HCT116 (cell line): ENCODE results near the gene SCCPDH. TPM values are rescaled to one million over a fixed set of nuclear protein-coding genes. Genes with fewer than 3 reads are reported as not detected.

Experiments used
- ATAC-seq: fragments of 200-7000 bp; cut with Tn5 transposase; 2 replicates; pipeline ENCODE4 v1.9.1; 2020; ENCODE audit warnings: mild to moderate bottlenecking, moderate library complexity
- BruUV-seq: library from RNA; stranded (reverse); fragments of 400-500 nt; replicated peaks from 2 replicates; lab custom pipeline; 2021; lab: Mats Ljungman, UMichigan
- CTCF ChIA-PET: fragments of 300-600 bp; sonication (Branson Sonifier 250); formaldehyde crosslinking; loops from one replicate; lab custom pipeline; 2021; ENCODE audit warnings: antibody characterized with exemption; lab: Charles Lee
- POLR2A ChIA-PET: fragments of 300-600, 350-600 bp; sonication (Branson Sonifier 250); formaldehyde crosslinking; loops from one replicate; lab custom pipeline; 2021; ENCODE audit warnings: antibody characterized with exemption; lab: Charles Lee
- RAD21 ChIA-PET, 2 experiments: fragments of 300-600 bp; sonication (Branson Sonifier 250); formaldehyde crosslinking; loops; one replicate each; lab custom pipeline; 2023; ENCODE audit warnings: low total read pairs in 2 of 2; ENCODE audit not compliant: uncharacterized antibody in 2 of 2, unreplicated experiment in 2 of 2, low non-redundant PET in 1 of 2; lab: Charles Lee
- DNase-seq: peaks from one replicate; pipeline ENCODE4 v3.0.0-alpha.2; 2010; ENCODE audit warnings: low read depth, low spot score
- H2AFZ ChIP-seq: fragments of 200-600 bp; shearing (Covaris generic), sonication (generic); 2 replicates; pipeline ENCODE4 v1.6.1; 2017; ENCODE audit warnings: low read depth, mixed run types, mixed read lengths, antibody characterized with exemption, low read length; ENCODE audit not compliant: poor library complexity, severe bottlenecking
- H3K27ac ChIP-seq: 2 replicates; pipeline ENCODE4 v1.5.1; 2012; ENCODE audit warnings: low read depth, low read length
- H3K27me3 ChIP-seq: fragments of 200-600 bp; sonication (generic); 2 replicates; pipeline ENCODE4 v1.6.1; 2016; ENCODE audit warnings: mixed run types, low read length, mixed read lengths; ENCODE audit not compliant: insufficient read depth
- H3K36me3 ChIP-seq, 2 experiments: fragments of 200-500 bp in 1 of 2; fragments of 200-600 bp in 1 of 2; sonication (Bioruptor generic) in 1 of 2; sonication (generic) in 1 of 2; 2 replicates each; pipeline versions ENCODE4 v1.5.1 to v1.6.1; 2014 to 2016; ENCODE audit warnings: low read length in 2 of 2, inconsistent platforms in 1 of 2, mixed read lengths in 1 of 2, mixed run types in 1 of 2; ENCODE audit not compliant: insufficient read depth in 2 of 2, control insufficient read depth in 1 of 2
- H3K4me1 ChIP-seq, 2 experiments: fragments of 200-600 bp in 1 of 2; sonication (generic) in 1 of 2; 2 replicates each; pipeline versions ENCODE4 v1.5.1 to v1.6.1; 2012 to 2017; ENCODE audit warnings: low read length in 2 of 2, inconsistent platforms in 1 of 2, mild to moderate bottlenecking in 1 of 2, mixed read lengths in 1 of 2, mixed run types in 1 of 2, moderate library complexity in 1 of 2; ENCODE audit not compliant: insufficient read depth in 2 of 2, control insufficient read depth in 1 of 2
- H3K4me2 ChIP-seq: fragments of 200-600 bp; sonication (generic); 2 replicates; pipeline ENCODE4 v1.6.1; 2017; ENCODE audit warnings: mixed run types, low read length, mixed read lengths
- H3K4me3 ChIP-seq, 2 experiments: fragments of 200-600 bp in 1 of 2; sonication (generic) in 1 of 2; replicated peaks in 1 of 2; 2 replicates each; pipeline ENCODE4 v1.5.1; 2011 to 2016; ENCODE audit warnings: low read length in 2 of 2, control low read depth in 1 of 2, low read depth in 1 of 2, mild to moderate bottlenecking in 1 of 2, mixed read lengths in 1 of 2, mixed run types in 1 of 2
- H3K79me2 ChIP-seq: fragments of 200-600 bp; sonication (generic); 2 replicates; pipeline ENCODE4 v1.6.1; 2017; ENCODE audit warnings: mild to moderate bottlenecking, mixed run types, low read length, moderate library complexity, mixed read lengths; ENCODE audit not compliant: insufficient read depth
- H3K9ac ChIP-seq: fragments of 200-600 bp; sonication (generic); 2 replicates; pipeline ENCODE4 v1.6.1; 2016; ENCODE audit warnings: low read length, mixed read lengths
- H3K9me2 ChIP-seq: fragments of 200-600 bp; sonication (generic), shearing (Covaris generic); 2 replicates; pipeline ENCODE4 v1.6.1; 2017; ENCODE audit warnings: mixed run types, mild to moderate bottlenecking, moderate library complexity; ENCODE audit not compliant: insufficient read depth
- H3K9me3 ChIP-seq, 2 experiments: fragments of 200-500 bp in 1 of 2; fragments of 200-600 bp in 1 of 2; sonication (Bioruptor generic) in 1 of 2; sonication (generic) in 1 of 2; 2 replicates each; pipeline ENCODE4 v1.6.1; 2014 to 2017; ENCODE audit warnings: low read length in 2 of 2, mixed read lengths in 2 of 2, inconsistent platforms in 1 of 2, low read depth in 1 of 2, mild to moderate bottlenecking in 1 of 2, mixed run types in 1 of 2, moderate library complexity in 1 of 2; ENCODE audit not compliant: control insufficient read depth in 1 of 2, insufficient read depth in 1 of 2
- H4K20me1 ChIP-seq: fragments of 200-600 bp; sonication (generic), shearing (Covaris generic); 2 replicates; pipeline ENCODE4 v1.6.1; 2017; ENCODE audit warnings: mixed run types, mild to moderate bottlenecking, moderate library complexity; ENCODE audit not compliant: insufficient read depth
- CBX3 ChIP-seq: IDR thresholded peaks from 2 replicates; pipeline ENCODE4 v1.6.1; 2012; ENCODE audit warnings: low read depth
- EGR1 ChIP-seq: IDR thresholded peaks from 2 replicates; pipeline ENCODE4 v1.6.1; 2012; ENCODE audit warnings: low read depth
- EZH2phosphoT487 ChIP-seq: fragments of 200-600 bp; IDR thresholded peaks from 2 replicates; pipeline ENCODE4 v1.6.1; 2018; ENCODE audit warnings: antibody characterized with exemption, borderline replicate concordance
- FOSL1 ChIP-seq: IDR thresholded peaks from 2 replicates; pipeline ENCODE4 v1.6.1; 2012; ENCODE audit warnings: low read depth
- JUND ChIP-seq: IDR thresholded peaks from 2 replicates; pipeline ENCODE4 v1.6.1; 2012
- POLR2A ChIP-seq: IDR thresholded peaks from 2 replicates; pipeline ENCODE4 v1.7.0; 2011; ENCODE audit warnings: borderline replicate concordance; ENCODE audit not compliant: insufficient read depth, insufficient read length; ENCODE audit errors: extremely low read depth
- POLR2AphosphoS5 ChIP-seq: IDR thresholded peaks from 2 replicates; pipeline ENCODE4 v1.6.1; 2011; ENCODE audit warnings: mild to moderate bottlenecking, low read depth, low read length, moderate library complexity
- RAD21 ChIP-seq: IDR thresholded peaks from 2 replicates; pipeline ENCODE4 v1.6.1; 2012; ENCODE audit warnings: low read depth, mild to moderate bottlenecking
- SIN3A ChIP-seq: IDR thresholded peaks from 2 replicates; pipeline ENCODE4 v1.6.1; 2012; ENCODE audit warnings: low read depth
- SP1 ChIP-seq: IDR thresholded peaks from 2 replicates; pipeline ENCODE4 v1.6.1; 2012; ENCODE audit warnings: low read depth
- TCF7L2 ChIP-seq: IDR thresholded peaks from 2 replicates; pipeline ENCODE4 v1.7.0; 2011; ENCODE audit warnings: borderline replicate concordance, inconsistent platforms; ENCODE audit not compliant: insufficient read depth, insufficient read length; ENCODE audit errors: extremely low read depth
- ZFX ChIP-seq: fragments of 450-650 bp; IDR thresholded peaks from 2 replicates; pipeline ENCODE4 v1.6.1; 2017
- intact Hi-C: fragments of 100-400 bp; cut with micrococcal nuclease; formaldehyde crosslinking; loops from 2 replicates; pipeline ENCODE4 v1.10.0; 2022
- total RNA-seq: library from RNA; stranded (reverse); gene quantifications from one replicate; pipeline ENCODE4 v1.2.1, GENCODE V29; 2021; ENCODE audit not compliant: unreplicated experiment
- TF ChIP-seq, protein P1 (sequence below): IDR thresholded peaks from 2 replicates; pipeline ENCODE4 v1.6.1; 2011; ENCODE audit warnings: mild to moderate bottlenecking, low read length, moderate library complexity; ENCODE audit not compliant: insufficient replicate concordance; ENCODE audit errors: extremely low read depth
- TF ChIP-seq, protein P2 (sequence below): IDR thresholded peaks from 2 replicates; pipeline ENCODE4 v1.6.1; 2012; ENCODE audit warnings: low read depth
- TF ChIP-seq, protein P3 (sequence below): IDR thresholded peaks from 2 replicates; pipeline ENCODE4 v1.6.1; 2012

The SCCPDH gene
- total RNA-seq, 1 experiment from 2014 or later, result 0.30 TPM

DNA sequence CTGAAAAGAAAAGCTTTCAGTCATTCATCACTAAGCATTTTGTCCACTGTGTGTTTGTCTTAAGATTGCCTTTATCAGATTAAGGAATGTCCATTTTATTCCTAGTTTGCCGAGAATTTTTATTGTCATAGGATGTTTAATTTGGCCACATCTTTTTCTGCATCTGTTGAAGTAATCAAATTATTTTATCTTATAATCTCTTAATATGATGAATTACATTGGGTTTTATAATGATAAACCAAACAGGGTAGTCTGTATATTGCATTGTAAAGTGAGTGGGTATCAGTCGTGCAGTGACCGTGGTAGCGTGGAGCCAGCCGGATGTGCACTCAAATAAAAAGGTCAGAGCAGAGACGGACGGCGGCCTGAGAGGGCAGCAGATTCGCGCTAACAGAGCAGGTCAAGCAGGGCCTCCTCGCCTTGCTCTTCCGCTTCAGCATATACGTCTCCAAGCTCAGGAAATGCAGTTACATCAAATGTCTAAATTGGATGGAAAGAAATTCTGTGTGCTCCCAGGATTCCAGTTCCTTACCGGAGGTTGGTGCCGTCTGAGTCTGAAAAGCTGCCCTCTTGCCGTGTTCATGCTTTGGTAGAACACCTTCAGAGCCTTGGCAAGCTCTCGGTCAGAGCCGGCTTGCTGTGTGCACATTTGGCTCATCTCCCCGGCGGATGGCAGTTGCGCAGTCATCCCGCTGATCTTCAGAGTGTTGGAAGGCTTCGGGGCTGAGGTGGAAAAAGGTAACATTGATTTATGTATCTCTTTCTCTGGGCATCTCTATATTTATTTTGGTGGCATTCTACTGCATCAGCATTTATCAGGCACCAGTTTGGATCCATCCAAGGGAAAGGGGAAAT is 51.5 kb downstream of the SCCPDH start:
- intact Hi-C loops, result no loop called here
- no peak overlapping the region for H3K4me2 ChIP-seq
- H3K27me3 ChIP-seq, result no peaks in the 10 kb centered on the region
- H3K9me3 ChIP-seq, result no peaks in the 10 kb centered on the region
- H2AFZ ChIP-seq, result no peak overlapping the region
- TF ChIP-seq JUND (no peak), FOSL1 (no peak), SP1 (no peak), POLR2AphosphoS5 (no peak), ZFX (no peak)
- TF ChIP-seq, protein P1, sequence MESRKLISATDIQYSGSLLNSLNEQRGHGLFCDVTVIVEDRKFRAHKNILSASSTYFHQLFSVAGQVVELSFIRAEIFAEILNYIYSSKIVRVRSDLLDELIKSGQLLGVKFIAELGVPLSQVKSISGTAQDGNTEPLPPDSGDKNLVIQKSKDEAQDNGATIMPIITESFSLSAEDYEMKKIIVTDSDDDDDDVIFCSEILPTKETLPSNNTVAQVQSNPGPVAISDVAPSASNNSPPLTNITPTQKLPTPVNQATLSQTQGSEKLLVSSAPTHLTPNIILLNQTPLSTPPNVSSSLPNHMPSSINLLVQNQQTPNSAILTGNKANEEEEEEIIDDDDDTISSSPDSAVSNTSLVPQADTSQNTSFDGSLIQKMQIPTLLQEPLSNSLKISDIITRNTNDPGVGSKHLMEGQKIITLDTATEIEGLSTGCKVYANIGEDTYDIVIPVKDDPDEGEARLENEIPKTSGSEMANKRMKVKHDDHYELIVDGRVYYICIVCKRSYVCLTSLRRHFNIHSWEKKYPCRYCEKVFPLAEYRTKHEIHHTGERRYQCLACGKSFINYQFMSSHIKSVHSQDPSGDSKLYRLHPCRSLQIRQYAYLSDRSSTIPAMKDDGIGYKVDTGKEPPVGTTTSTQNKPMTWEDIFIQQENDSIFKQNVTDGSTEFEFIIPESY, result no peak
- TF ChIP-seq, all 23 proteins: peak for 0
- Histone ChIP-seq H3K36me3 (no peaks in the 10 kb centered on the region), H3K79me2 (no peaks in the 10 kb centered on the region), H3K4me3 (no peak overlapping the region), H3K27ac (no peak overlapping the region), H3K4me1 (no peaks in the 10 kb centered on the region), H4K20me1 (no peaks in the 10 kb centered on the region), H3K9ac (no peak overlapping the region), H3K9me2 (no peaks in the 10 kb centered on the region)
- POLR2A ChIA-PET, result no interaction called here
- RAD21 ChIA-PET, result no interaction called here
- CTCF ChIA-PET, result no interaction called here
- DNase-seq (no peak), ATAC-seq (no peak)
- no TSS peak for BruUV-seq

DNA sequence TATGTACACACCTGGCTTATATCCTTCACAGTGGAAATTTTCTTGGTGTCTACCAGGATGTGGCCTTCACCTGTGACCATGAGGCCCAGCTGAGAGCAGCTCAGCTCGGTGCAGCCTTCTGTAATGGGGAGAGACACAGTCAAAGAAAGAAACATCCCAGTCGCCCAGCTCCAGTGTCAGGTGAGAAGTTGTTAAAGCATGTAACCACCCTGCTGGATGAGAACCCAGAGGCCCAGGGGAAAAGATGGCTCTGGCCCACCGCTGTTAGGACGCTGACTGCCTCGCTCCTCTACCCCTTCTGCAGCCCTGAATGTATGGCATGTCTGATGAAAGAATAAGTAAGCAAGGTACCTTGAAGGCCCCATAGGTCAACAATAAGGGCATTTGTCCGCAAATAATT is 52.7 kb downstream of the SCCPDH start:
- H2AFZ ChIP-seq, result no peak overlapping the region
- no TSS peak for BruUV-seq
- DNase-seq (no peak), ATAC-seq (no peak)
- no peaks in the 10 kb centered on the region for H3K27me3 ChIP-seq
- H3K9ac ChIP-seq, result no peak overlapping the region
- POLR2A ChIA-PET, result no interaction called here
- RAD21 ChIA-PET, result no interaction called here
- CTCF ChIA-PET, result no interaction called here
- H3K79me2 ChIP-seq, result no peaks in the 10 kb centered on the region
- no peaks in the 10 kb centered on the region for H3K4me1 ChIP-seq
- H3K27ac ChIP-seq, result no peak overlapping the region
- no peaks in the 10 kb centered on the region for H3K9me3 ChIP-seq
- H3K36me3 ChIP-seq, result no peaks in the 10 kb centered on the region
- H4K20me1 ChIP-seq, result no peaks in the 10 kb centered on the region
- no peak overlapping the region for H3K4me3 ChIP-seq
- H3K9me2 ChIP-seq, result no peaks in the 10 kb centered on the region
- intact Hi-C loops, result no loop called here
- no peak overlapping the region for H3K4me2 ChIP-seq
- TF ChIP-seq, protein P2, sequence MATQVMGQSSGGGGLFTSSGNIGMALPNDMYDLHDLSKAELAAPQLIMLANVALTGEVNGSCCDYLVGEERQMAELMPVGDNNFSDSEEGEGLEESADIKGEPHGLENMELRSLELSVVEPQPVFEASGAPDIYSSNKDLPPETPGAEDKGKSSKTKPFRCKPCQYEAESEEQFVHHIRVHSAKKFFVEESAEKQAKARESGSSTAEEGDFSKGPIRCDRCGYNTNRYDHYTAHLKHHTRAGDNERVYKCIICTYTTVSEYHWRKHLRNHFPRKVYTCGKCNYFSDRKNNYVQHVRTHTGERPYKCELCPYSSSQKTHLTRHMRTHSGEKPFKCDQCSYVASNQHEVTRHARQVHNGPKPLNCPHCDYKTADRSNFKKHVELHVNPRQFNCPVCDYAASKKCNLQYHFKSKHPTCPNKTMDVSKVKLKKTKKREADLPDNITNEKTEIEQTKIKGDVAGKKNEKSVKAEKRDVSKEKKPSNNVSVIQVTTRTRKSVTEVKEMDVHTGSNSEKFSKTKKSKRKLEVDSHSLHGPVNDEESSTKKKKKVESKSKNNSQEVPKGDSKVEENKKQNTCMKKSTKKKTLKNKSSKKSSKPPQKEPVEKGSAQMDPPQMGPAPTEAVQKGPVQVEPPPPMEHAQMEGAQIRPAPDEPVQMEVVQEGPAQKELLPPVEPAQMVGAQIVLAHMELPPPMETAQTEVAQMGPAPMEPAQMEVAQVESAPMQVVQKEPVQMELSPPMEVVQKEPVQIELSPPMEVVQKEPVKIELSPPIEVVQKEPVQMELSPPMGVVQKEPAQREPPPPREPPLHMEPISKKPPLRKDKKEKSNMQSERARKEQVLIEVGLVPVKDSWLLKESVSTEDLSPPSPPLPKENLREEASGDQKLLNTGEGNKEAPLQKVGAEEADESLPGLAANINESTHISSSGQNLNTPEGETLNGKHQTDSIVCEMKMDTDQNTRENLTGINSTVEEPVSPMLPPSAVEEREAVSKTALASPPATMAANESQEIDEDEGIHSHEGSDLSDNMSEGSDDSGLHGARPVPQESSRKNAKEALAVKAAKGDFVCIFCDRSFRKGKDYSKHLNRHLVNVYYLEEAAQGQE, result no peak
- TF ChIP-seq, protein P3, sequence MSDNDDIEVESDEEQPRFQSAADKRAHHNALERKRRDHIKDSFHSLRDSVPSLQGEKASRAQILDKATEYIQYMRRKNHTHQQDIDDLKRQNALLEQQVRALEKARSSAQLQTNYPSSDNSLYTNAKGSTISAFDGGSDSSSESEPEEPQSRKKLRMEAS, result no peak
- no peak for TF ChIP-seq RAD21
- TF ChIP-seq POLR2A, result no peak
- no peak for TF ChIP-seq TCF7L2
- TF ChIP-seq FOSL1, result no peak
- no peak for TF ChIP-seq SIN3A
- TF ChIP-seq CBX3, result no peak
- no peak for TF ChIP-seq POLR2AphosphoS5
- TF ChIP-seq EGR1, result no peak
- no peak for TF ChIP-seq EZH2phosphoT487
